CD4-positive, alpha-beta T cell treated with Interleukin-21 for 1 hour (primary cell): ENCODE data around the gene CALML3.

Experiments used
- DNase-seq: peaks from one replicate; pipeline ENCODE4 v3.0.0-alpha.2; 2020

Gene CALML3

GRCh38 chr10:5492322-5492855 lies 32.4 kb upstream of the CALML3 start:
- DNase-seq = no peak

GRCh38 chr10:5492929-5493576 lies 31.7 kb upstream of the CALML3 start:
- DNase-seq = no peak

- DNase-seq = no peak
These were observed 31.1 kb upstream of the CALML3 start for GRCh38 chr10:5493691-5494090.

GRCh38 chr10:5494611-5495010 lies 30.1 kb upstream of the CALML3 start:
- no peak for DNase-seq

- no peak for DNase-seq
These were observed 28.2 kb upstream of the CALML3 start for GRCh38 chr10:5496261-5497250.

GRCh38 chr10:5497289-5497688 lies 27.5 kb upstream of the CALML3 start:
- DNase-seq = no peak

GRCh38 chr10:5497948-5498730 lies 26.6 kb upstream of the CALML3 start:
- no peak for DNase-seq

GRCh38 chr10:5498791-5499492 lies 25.8 kb upstream of the CALML3 start:
- DNase-seq = no peak

GRCh38 chr10:5499493-5500140 lies 25.1 kb upstream of the CALML3 start, which contains the start of gene CALML5:
TSS of gene CALML5 (minus strand) at chr10:5499570. CDS start at chr10:5499438, 132 bp downstream.
- no peak for DNase-seq

- DNase-seq = no peak
These were observed 24.5 kb upstream of the CALML3 start for GRCh38 chr10:5500162-5500670.

- DNase-seq = no peak
These were observed 23.9 kb upstream of the CALML3 start for GRCh38 chr10:5500910-5501309.

- no peak for DNase-seq
These were observed 22.7 kb upstream of the CALML3 start for GRCh38 chr10:5502061-5502521.

- DNase-seq = no peak
These were observed 21.9 kb upstream of the CALML3 start for GRCh38 chr10:5502571-5503476.

GRCh38 chr10:5503477-5503835 lies 21.3 kb upstream of the CALML3 start:
- no peak for DNase-seq

GRCh38 chr10:5504146-5505072 lies 20.4 kb upstream of the CALML3 start:
- no peak for DNase-seq

- no peak for DNase-seq
These were observed 18.5 kb upstream of the CALML3 start for GRCh38 chr10:5506246-5506645.

GRCh38 chr10:5506751-5507648 lies 17.8 kb upstream of the CALML3 start:
- DNase-seq = no peak

GRCh38 chr10:5507649-5508131 lies 17.1 kb upstream of the CALML3 start:
- DNase-seq = no peak
